ENCODE data around the gene TLR9. TPM values are rescaled to one million over a fixed set of nuclear protein-coding genes. Genes with fewer than 3 reads are reported as not detected.

The TLR9 gene
- total and polyA plus RNA-seq, 9 of the 15 experiments (the other 6 are each of a cell fraction or from before 2014, with no cell fraction given), result not detected

GRCh38 chr3:52259448-52259847 lies 34.0 kb upstream of the TLR9 start:
- TF ChIP-seq MXI1 (IDR thresholded peaks at IDR 0.05; ENCODE audit: low read depth, low read length), result no peak
- no peak for TF ChIP-seq CXXC5 (CRISPR knock-in tag; IDR thresholded peaks at IDR 0.05)
- TF ChIP-seq BRD9 (IDR thresholded peaks at IDR 0.05; ENCODE audit: low read depth, partially characterized antibody), result no peak
- TF ChIP-seq NFRKB (IDR thresholded peaks at IDR 0.05; ENCODE audit: low read depth), result no peak
- no peaks in the 10 kb centered on the region for H4K20me1 ChIP-seq (replicated peaks; ENCODE audit: control insufficient read depth, insufficient read depth, low read length)
- no peak overlapping the region for H3K9ac ChIP-seq (ENCODE audit: insufficient read depth in 1 of 2, low read depth in 2 of 2, low read length in 2 of 2)
- peaks cover 0 to 19% of the 10 kb centered on the region in 2 experiments; a peak in 3 of 5 replicates for H3K4me1 ChIP-seq (replicated peaks in 1 of 2; ENCODE audit: control insufficient read depth in 2 of 2, insufficient read depth in 2 of 2, low read length in 2 of 2)
- ATAC-seq (no peak), FAIRE-seq (no peak), DNase-seq (ENCODE audit: extremely low read depth in 1 of 4, low spot score in 3 of 4) (no peak)
- H3K79me2 ChIP-seq (ENCODE audit: control insufficient read depth, insufficient read depth, low read length), result peaks cover 28% of the 10 kb centered on the region; the same call in 2 of the 3 replicates
- H2AFZ ChIP-seq (ENCODE audit: low read depth, low read length), result no peak overlapping the region
- no peaks in the 10 kb centered on the region for H3K27me3 ChIP-seq (ENCODE audit: control insufficient read depth in 2 of 2, insufficient read depth in 2 of 2, low read length in 2 of 2)
- CTCF ChIA-PET (ENCODE audit: low intra/inter-chr PET ratio), result no interaction called here
- H3K4me2 ChIP-seq (ENCODE audit: insufficient read depth, low read length), result no peak overlapping the region
- in situ Hi-C loops (cut with MboI) (no loop called here), intact Hi-C loops (cut with micrococcal nuclease) (no loop called here)
- H3K9me1 ChIP-seq (ENCODE audit: control insufficient read depth, insufficient read depth, low read length), result no peaks in the 10 kb centered on the region
- H3K36me3 ChIP-seq (ENCODE audit: control insufficient read depth, insufficient read depth, low read length), result peaks cover 99% of the 10 kb centered on the region
- POLR2A ChIA-PET, result interaction anchor here (0.7 to 2.3 kb wide), 4 partner anchors 10 to 19 kb away, joined by 3 to 10 read pairs (median 5); partner anchors contain the start of gene PPM1M
- WGBS (ENCODE audit: insufficient coverage, low coverage, missing lambda C conversion rate), result 88% methylated on average over 4 of the region's 4 CpGs
- no peaks in the 10 kb centered on the region for H3K9me3 ChIP-seq (replicated peaks; ENCODE audit: control insufficient read depth, insufficient read depth, low read depth, low read length)
- H3K27ac ChIP-seq (ENCODE audit: extremely low read depth, low read depth, low read length), result no peak overlapping the region
- no TSS peak for BruUV-seq (replicated peaks)
- H3K4me3 ChIP-seq, result no peak overlapping the region

GRCh38 chr3:52259035-52259434 lies 33.6 kb upstream of the TLR9 start:
- Histone ChIP-seq H3K79me2 (ENCODE audit: control insufficient read depth, insufficient read depth, low read length) (peaks cover 25% of the 10 kb centered on the region; the same call in 2 of the 3 replicates), H2AFZ (ENCODE audit: low read depth, low read length) (no peak overlapping the region), H3K4me2 (ENCODE audit: insufficient read depth, low read length) (no peak overlapping the region), H3K9me1 (ENCODE audit: control insufficient read depth, insufficient read depth, low read length) (no peaks in the 10 kb centered on the region), H3K9ac (ENCODE audit: insufficient read depth in 1 of 2, low read depth in 2 of 2, low read length in 2 of 2) (no peak overlapping the region), H3K4me3 (no peak overlapping the region), H3K9me3 (replicated peaks; ENCODE audit: control insufficient read depth, insufficient read depth, low read depth, low read length) (no peaks in the 10 kb centered on the region), H3K4me1 (replicated peaks in 1 of 2; ENCODE audit: control insufficient read depth in 2 of 2, insufficient read depth in 2 of 2, low read length in 2 of 2) (peaks cover 0 to 19% of the 10 kb centered on the region in 2 experiments; a peak in 3 of 5 replicates), H3K27me3 (ENCODE audit: control insufficient read depth in 2 of 2, insufficient read depth in 2 of 2, low read length in 2 of 2) (no peaks in the 10 kb centered on the region), H3K36me3 (ENCODE audit: control insufficient read depth, insufficient read depth, low read length) (peaks cover 99% of the 10 kb centered on the region), H4K20me1 (replicated peaks; ENCODE audit: control insufficient read depth, insufficient read depth, low read length) (no peaks in the 10 kb centered on the region), H3K27ac (ENCODE audit: extremely low read depth, low read depth, low read length) (no peak overlapping the region)
- intact Hi-C loops (cut with micrococcal nuclease) (no loop called here), in situ Hi-C loops (cut with MboI) (no loop called here)
- DNase-seq (ENCODE audit: extremely low read depth in 1 of 4, low spot score in 3 of 4) (no peak), FAIRE-seq (no peak), ATAC-seq (no peak)
- ChIA-PET POLR2A (interaction anchor here (0.7 to 1.1 kb wide), 3 partner anchors 10 to 19 kb away, joined by 3 to 4 read pairs (median 3); no protein-coding TSS in a partner anchor), CTCF (ENCODE audit: low intra/inter-chr PET ratio) (no interaction called here)
- 82% methylated on average over 1 of the region's 1 CpG for WGBS (ENCODE audit: insufficient coverage, low coverage, missing lambda C conversion rate)
- no TSS peak for BruUV-seq (replicated peaks)
- TF ChIP-seq MAFG (tag; conservative IDR thresholded peaks at IDR 0.05) (peak; percentile 44; the same call in 1 of the 2 replicates), ETS1 (conservative IDR thresholded peaks at IDR 0.05; ENCODE audit: control insufficient read depth, low read depth, low read length) (no peak), NONO (IDR thresholded peaks at IDR 0.05; ENCODE audit: low read depth in 2 of 2, low read length in 1 of 2) (no peak), USF2 (CRISPR knock-in tag; IDR thresholded peaks at IDR 0.05) (no peak), TAF7 (tag; IDR thresholded peaks at IDR 0.05) (no peak), STAT6 (CRISPR knock-in tag; IDR thresholded peaks at IDR 0.05) (no peak), KDM4B (IDR thresholded peaks at IDR 0.05; ENCODE audit: borderline replicate concordance in 2 of 2, low read depth in 1 of 2) (no peak)

Data from K562 (cell line).